Stomach (tissue), 9 donors: ENCODE data around the gene MIOS. TPM values are rescaled to one million over a fixed set of nuclear protein-coding genes. Genes with fewer than 3 reads are reported as not detected.

Source experiments
- DNase-seq, 2 donors: peaks; one replicate each; pipeline versions ENCODE4 v3.0.0 to v3.0.0-alpha.2; 2013 to 2019
- H3K27ac ChIP-seq, 5 donors: fragments of 200-600 bp in 4 of 5; sonication (generic) in 4 of 5; one replicate each; pipeline ENCODE4 v1.5.1; 2013 to 2019; ENCODE audit warnings: mild to moderate bottlenecking in 1 of 5, moderate library complexity in 1 of 5
- H3K27me3 ChIP-seq, 3 donors: fragments of 200-600 bp; sonication (generic); one replicate each; pipeline ENCODE4 v1.5.1; 2017 to 2019; ENCODE audit warnings: mixed run types in 1 of 3
- H3K36me3 ChIP-seq, 4 donors: fragments of 200-600 bp; sonication (generic); 1 replicate in 3 of 4; 2 replicates in 1 of 4; pipeline ENCODE4 v1.5.1; 2016 to 2019
- H3K4me1 ChIP-seq, 4 donors: fragments of 200-600 bp; sonication (generic); one replicate each; pipeline ENCODE4 v1.5.1; 2016 to 2019
- H3K4me3 ChIP-seq, 4 donors: fragments of 200-600 bp; sonication (generic) in 3 of 4; one replicate each; pipeline ENCODE4 v1.5.1; 2016 to 2019; ENCODE audit warnings: mild to moderate bottlenecking in 1 of 4
- H3K9me3 ChIP-seq, 4 donors: fragments of 200-600 bp; sonication (generic); one replicate each; pipeline ENCODE4 v1.5.1; 2016 to 2019
- EP300 ChIP-seq: sonication (generic); formaldehyde crosslinking; IDR thresholded peaks from one replicate; pipeline ENCODE4 v1.6.1; 2017; ENCODE audit warnings: antibody characterized with exemption
- POLR2A ChIP-seq, 4 donors: fragments of 450-650 bp; IDR thresholded peaks; one replicate each; pipeline ENCODE4 v1.6.1; 2016; ENCODE audit warnings: antibody characterized with exemption in 4 of 4, control low read depth in 2 of 4, mild to moderate bottlenecking in 1 of 4, moderate library complexity in 1 of 4
- POLR2AphosphoS5 ChIP-seq, 3 donors: sonication (generic); formaldehyde crosslinking; IDR thresholded peaks; one replicate each; pipeline ENCODE4 v1.6.1; 2016; ENCODE audit warnings: antibody characterized with exemption in 3 of 3
- WGBS, 5 donors: extraction: QIAGEN DNeasy Blood & Tissue Kit in 3 of 5; methylation state at CpG; one replicate each; pipeline versions ENCODE4 v1.1.5 to v1.1.7; 2013 to 2018; 5-methylcytosine and 5-hydroxymethylcytosine counted together
- intact Hi-C: fragments of 100-400 bp; cut with DNase I; formaldehyde crosslinking; loops from one replicate; pipeline ENCODE4 v1.15.1; 2023; ENCODE audit warnings: low total_unique reads
- polyA plus RNA-seq, 3 donors: library from polyadenylated mRNA; stranded (reverse); fragments of 200-250 nt; gene quantifications; one replicate each; pipeline ENCODE4 v1.2.3, GENCODE V29; 2013
- total RNA-seq, 5 donors: library from RNA; depleted of rRNA; stranded (reverse); fragments of >200 nt; gene quantifications; one replicate each; pipeline versions ENCODE4 v1.1.0 to v1.2.3, GENCODE V29; 2014 to 2016
- TF ChIP-seq, protein P1 (sequence below), 7 experiments: fragments of 450-650 bp in 4 of 7; fragments of 200-600 bp in 3 of 7; sonication (generic) in 3 of 7; IDR thresholded peaks; one replicate each; pipeline ENCODE4 v1.5.1; 2016 to 2019; ENCODE audit warnings: antibody characterized with exemption in 7 of 7, control low read depth in 2 of 7, mild to moderate bottlenecking in 1 of 7
- donor health status: healthy with polysubstance abuse.
- donor health status: Bipolar disorder and iron deficiency.
- donor health status: healthy.

The MIOS gene
- total and polyA plus RNA-seq, 8 donors = 10.7 to 82.9 (median 30.6) TPM

DNA sequence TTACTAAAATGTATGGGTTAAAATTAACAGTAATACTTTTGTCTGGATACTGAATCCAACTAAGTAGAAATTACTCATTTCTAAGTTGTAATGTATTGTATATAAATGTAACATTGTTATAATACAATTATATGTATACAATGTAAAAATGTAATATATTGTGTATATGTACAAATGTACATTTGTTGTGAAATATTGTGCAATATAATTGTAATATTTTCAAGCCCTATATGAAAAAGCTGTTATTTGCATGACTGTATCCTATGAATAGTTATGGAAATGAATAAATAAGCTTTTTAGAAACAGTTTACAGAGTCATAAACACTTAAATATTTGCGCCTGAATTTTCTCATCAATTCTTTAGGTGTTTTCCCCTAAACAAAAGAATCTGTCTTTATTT is 53.6 kb downstream of the MIOS start:
- Histone ChIP-seq H3K36me3 (no peaks in the 10 kb centered on the region), H3K4me1 (no peaks in the 10 kb centered on the region), H3K27me3 (no peaks in the 10 kb centered on the region), H3K27ac (no peak overlapping the region), H3K9me3 (no peaks in the 10 kb centered on the region), H3K4me3 (no peak overlapping the region)
- TF ChIP-seq POLR2A (IDR thresholded peaks at IDR 0.05) = no peak
- intact Hi-C loops = no loop called here
- WGBS, 5 donors = 89 to 96% (median 92%) methylated on average over 1 of the region's 1 CpG
- no peak for DNase-seq

DNA sequence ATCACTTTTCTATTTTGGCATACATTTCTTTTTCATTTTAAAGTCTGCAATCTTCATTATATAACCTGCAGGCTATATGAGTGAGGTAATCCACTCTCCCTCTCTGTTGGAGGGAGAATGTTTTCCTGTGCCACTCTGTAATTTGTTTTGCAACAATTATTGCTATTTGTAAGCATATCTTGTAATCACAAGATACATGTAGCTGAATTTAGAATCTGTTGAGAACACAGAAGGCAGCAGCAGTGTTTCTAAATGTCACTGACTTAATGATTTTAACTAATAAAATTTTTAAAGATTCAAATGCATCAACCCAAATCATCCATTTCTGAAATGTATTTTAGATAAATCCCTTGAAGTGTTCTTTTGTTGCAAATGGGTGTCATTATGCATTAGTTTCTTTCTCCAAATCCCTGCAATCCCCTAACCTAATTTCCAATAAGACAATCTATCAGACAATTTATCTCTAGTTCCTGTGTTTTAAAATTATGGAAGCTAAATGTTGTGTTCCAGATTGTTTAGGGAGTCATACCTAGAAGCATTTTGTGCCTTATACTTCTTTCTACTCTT is 54.0 kb downstream of the MIOS start:
- DNase-seq = no peak
- no peaks in the 10 kb centered on the region for H3K4me1 ChIP-seq
- H3K9me3 ChIP-seq = no peaks in the 10 kb centered on the region
- intact Hi-C loops = no loop called here
- no peak overlapping the region for H3K4me3 ChIP-seq
- no peak overlapping the region for H3K27ac ChIP-seq
- no peaks in the 10 kb centered on the region for H3K27me3 ChIP-seq
- H3K36me3 ChIP-seq = no peaks in the 10 kb centered on the region
- no peak for TF ChIP-seq POLR2A (IDR thresholded peaks at IDR 0.05)
- TF ChIP-seq EP300 = no peak
- TF ChIP-seq, protein P1, sequence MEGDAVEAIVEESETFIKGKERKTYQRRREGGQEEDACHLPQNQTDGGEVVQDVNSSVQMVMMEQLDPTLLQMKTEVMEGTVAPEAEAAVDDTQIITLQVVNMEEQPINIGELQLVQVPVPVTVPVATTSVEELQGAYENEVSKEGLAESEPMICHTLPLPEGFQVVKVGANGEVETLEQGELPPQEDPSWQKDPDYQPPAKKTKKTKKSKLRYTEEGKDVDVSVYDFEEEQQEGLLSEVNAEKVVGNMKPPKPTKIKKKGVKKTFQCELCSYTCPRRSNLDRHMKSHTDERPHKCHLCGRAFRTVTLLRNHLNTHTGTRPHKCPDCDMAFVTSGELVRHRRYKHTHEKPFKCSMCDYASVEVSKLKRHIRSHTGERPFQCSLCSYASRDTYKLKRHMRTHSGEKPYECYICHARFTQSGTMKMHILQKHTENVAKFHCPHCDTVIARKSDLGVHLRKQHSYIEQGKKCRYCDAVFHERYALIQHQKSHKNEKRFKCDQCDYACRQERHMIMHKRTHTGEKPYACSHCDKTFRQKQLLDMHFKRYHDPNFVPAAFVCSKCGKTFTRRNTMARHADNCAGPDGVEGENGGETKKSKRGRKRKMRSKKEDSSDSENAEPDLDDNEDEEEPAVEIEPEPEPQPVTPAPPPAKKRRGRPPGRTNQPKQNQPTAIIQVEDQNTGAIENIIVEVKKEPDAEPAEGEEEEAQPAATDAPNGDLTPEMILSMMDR (IDR thresholded peaks at IDR 0.05) = no peak
- no peak for TF ChIP-seq POLR2AphosphoS5 (IDR thresholded peaks at IDR 0.05)

DNA sequence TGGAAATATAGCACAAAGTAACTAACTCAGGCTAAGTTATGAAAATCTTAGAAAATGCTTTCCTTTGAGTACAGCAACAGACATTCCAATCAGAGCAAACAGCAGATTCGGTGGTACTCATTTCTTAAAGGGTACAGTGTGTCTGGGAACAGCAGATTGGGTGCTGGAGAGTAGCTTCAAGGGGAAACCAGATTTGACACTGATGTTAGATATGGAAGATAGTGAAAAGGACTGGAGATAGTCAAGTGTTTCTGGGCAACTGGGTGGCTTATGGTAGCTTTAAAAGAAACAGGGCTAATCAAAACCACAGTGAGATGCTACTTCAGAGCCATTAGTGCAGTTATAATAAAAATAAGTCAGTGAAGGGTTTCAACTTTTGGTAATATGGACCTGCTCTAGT is 61.8 kb downstream of the MIOS start:
- Histone ChIP-seq H3K27me3 (no peaks in the 10 kb centered on the region), H3K36me3 (no peaks in the 10 kb centered on the region), H3K4me1 (no peaks in the 10 kb centered on the region), H3K27ac (no peak overlapping the region), H3K4me3 (no peak overlapping the region), H3K9me3 (peaks cover 0 to 30% (median 7%) of the 10 kb centered on the region in 4 donors)
- WGBS, 5 donors = 74 to 91% (median 83%) methylated on average over 1 of the region's 1 CpG
- DNase-seq = no peak
- intact Hi-C loops = no loop called here
- TF ChIP-seq EP300 (no peak), POLR2AphosphoS5 (IDR thresholded peaks at IDR 0.05) (no peak), POLR2A (IDR thresholded peaks at IDR 0.05) (no peak)
- TF ChIP-seq, protein P1 (IDR thresholded peaks at IDR 0.05) = no peak

DNA sequence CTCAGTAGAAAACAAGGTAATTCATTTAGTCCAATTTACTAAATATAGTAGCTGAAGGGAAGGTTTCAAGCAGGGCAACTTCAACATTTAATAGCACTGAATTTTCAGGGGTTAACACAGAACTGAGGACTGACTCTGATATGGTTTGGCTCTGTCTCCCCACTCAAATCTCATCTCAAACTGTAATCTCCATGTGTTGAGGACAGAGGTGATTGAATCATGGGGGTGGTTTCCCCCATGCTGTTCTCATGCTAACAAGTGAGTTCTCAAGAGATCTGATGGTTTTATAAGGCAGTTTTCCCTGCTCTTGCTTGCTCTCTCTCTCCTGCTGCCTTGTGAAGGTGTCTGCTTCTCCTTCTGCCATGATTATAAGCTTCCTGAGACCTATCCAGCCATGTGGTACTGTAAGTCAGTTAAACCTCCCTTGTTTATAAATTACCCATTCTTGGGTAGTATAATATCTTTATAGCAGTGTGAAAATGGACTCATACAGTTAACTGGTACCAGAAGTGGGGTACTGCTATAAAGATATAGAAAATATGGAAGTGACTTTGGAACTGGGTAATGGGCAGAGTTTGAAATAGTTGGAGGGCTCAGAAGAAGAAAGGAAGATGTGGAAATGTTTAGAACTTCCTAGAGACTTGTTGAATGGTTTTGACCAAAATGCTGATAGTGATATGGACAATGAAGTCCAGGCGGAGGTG is 64.1 kb downstream of the MIOS start:
- no peak for DNase-seq
- no peak for TF ChIP-seq POLR2A (IDR thresholded peaks at IDR 0.05)
- no peak for TF ChIP-seq EP300
- TF ChIP-seq POLR2AphosphoS5 (IDR thresholded peaks at IDR 0.05) = no peak
- TF ChIP-seq, protein P1 (IDR thresholded peaks at IDR 0.05) = no peak
- intact Hi-C loops = no loop called here

DNA sequence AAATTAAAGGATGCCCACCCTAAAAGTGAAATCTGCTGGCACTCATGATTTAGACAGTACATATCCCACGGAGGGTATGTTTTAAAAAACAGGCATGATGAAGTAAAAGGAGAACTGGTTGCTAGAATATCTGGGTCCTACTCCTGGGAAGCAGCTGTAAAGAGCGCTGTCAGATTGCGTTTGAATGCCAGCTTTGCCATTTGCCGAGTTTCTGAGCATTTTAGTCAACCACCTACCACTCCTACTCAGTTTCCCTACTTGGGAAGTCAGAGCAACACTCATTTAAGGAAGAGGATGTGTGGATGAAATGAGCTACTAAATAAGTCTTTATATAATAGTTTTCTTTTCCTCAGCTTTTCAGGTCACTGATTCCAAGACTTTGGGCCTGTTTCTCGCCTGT is 72.7 kb downstream of the MIOS start:
- TF ChIP-seq POLR2AphosphoS5 (IDR thresholded peaks at IDR 0.05) (no peak), POLR2A (IDR thresholded peaks at IDR 0.05) (no peak), EP300 (no peak)
- TF ChIP-seq, protein P1 (IDR thresholded peaks at IDR 0.05) = no peak
- Histone ChIP-seq H3K4me1 (peaks cover 11 to 33% (median 28%) of the 10 kb centered on the region in 4 donors), H3K4me3 (peak overlapping the region; percentile 71 to 84 (median 77)), H3K36me3 (peaks cover 0 to 21% (median 17%) of the 10 kb centered on the region in 4 donors), H3K9me3 (no peaks in the 10 kb centered on the region), H3K27ac (peak overlapping the region; percentile 81 to 96 (median 95)), H3K27me3 (no peaks in the 10 kb centered on the region)
- WGBS, 5 donors = 14 to 25% (median 16%) methylated on average over 5 of the region's 5 CpGs
- intact Hi-C loops = no loop called here
- DNase-seq = peak in 1 of 2 donors; percentile 18

More for the DNA sequence above, 64.1 kb downstream of the MIOS start:
- Histone ChIP-seq H3K4me3 (no peak overlapping the region), H3K4me1 (no peaks in the 10 kb centered on the region), H3K9me3 (peaks cover 0 to 30% (median 7%) of the 10 kb centered on the region in 4 donors), H3K27ac (no peak overlapping the region), H3K27me3 (no peaks in the 10 kb centered on the region), H3K36me3 (peaks cover 0 to 7% (median 2%) of the 10 kb centered on the region in 4 donors)
- 93 to 100% (median 100%) methylated on average over 1 of the region's 1 CpG for WGBS, 5 donors
